Nucleus accumbens (tissue), 56 donors: Measurements from ENCODE around the gene MRGPRD.
A peak's percentile ranks its signal among the peaks of the same experiment; 100 is the strongest.

ENCODE experiments used
- DNase-seq, 56 donors: peaks; one replicate each; lab custom pipeline; 2025; lab: John Stamatoyannopoulos, UW

MRGPRD gene

DNA sequence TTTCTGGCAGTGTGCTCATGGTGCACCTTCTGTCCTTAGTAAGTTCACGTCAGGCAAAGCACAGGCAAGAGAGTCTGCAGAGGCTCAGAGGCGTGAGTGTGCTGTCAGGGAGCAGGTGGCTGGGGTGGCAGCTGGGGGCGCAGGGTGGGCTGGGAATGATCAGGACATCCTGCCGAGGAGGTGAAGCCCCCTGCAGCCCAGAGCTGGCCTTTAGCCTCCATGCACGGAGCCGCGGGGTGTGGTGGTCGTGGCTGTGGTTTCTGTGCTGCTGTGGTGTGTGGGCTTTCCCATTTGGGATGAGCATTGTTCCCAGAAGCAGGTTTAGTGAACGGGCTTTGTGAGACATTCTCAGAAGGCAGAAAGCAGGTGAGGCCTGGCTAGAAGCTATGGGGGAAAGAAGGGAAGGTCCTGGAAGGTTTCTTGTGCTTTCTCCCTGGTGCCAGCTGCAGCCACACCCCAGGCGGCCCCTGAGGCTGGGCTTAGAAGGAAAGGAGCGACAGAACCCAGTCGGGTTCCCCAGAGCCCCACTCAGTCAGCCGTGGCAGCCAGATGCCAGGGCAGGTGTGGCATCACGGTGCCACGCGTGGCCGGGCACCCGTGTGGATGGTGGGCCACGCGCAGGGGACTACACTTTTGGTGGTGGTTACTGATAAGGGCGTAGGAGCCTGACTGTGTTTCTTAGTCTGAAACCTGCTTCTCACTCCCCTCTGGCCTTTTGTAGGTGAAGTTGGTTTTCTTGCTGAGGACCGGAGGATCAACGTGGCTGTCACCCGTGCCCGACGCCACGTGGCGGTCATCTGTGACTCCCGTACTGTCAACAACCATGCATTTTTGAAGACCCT, 45.0 kb downstream of the MRGPRD start:
- DNase-seq = no peak

DNA sequence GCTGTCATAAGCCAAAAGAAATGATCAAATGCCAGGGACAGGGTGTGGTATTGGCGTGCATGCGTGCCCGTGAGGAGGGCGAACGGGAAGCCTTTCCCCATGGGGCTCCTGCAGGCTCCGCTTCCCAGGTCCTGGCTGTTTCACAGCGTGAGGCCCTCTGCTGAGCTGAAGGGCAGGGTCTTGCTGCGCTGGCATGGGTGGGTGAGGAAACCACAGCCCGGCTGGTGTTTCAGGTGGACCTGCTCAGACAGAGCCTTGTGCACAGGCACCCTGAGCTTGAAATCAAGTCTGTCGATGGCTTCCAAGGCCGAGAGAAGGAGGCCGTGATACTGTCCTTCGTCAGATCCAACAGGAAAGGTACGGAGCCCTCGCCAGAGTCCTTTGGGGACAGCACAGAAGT, 45.7 kb downstream of the MRGPRD start:
- no peak for DNase-seq

DNA sequence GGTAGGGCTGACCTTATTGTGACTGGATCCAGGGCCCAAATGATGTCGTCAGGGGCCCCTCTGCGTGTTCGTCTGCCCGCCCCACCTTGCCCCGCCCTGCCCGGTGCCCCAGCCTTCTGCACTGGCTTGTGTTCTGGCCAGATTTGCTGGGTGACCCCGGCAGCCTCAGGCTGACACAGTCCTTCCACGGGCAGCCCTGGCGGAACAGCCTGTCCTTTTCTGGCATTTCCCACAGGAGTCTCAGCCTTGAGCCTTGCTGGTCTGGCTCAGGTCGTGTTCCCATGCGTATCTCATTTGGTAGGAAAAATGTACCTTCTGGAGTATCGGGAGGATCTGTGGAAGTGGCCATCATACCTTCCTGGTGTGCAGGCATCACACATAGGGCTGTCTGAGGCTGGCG, 46.1 kb downstream of the MRGPRD start:
- no peak for DNase-seq

DNA sequence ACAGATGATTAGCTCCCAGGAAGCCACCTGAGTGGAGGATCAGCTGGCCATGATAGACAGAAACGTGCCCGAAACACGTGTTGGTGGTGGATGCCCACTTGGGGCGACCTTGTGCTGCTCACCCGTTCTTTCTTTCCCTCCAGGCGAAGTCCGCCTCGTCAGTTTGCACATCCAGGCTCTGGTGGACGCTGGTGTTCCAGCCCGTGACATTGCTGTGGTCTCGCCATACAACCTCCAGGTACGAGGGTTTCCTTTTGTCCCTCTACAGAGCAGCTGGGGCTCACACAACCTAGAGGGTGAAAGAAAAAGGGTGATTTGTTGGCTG, 46.5 kb downstream of the MRGPRD start:
- no peak for DNase-seq

DNA sequence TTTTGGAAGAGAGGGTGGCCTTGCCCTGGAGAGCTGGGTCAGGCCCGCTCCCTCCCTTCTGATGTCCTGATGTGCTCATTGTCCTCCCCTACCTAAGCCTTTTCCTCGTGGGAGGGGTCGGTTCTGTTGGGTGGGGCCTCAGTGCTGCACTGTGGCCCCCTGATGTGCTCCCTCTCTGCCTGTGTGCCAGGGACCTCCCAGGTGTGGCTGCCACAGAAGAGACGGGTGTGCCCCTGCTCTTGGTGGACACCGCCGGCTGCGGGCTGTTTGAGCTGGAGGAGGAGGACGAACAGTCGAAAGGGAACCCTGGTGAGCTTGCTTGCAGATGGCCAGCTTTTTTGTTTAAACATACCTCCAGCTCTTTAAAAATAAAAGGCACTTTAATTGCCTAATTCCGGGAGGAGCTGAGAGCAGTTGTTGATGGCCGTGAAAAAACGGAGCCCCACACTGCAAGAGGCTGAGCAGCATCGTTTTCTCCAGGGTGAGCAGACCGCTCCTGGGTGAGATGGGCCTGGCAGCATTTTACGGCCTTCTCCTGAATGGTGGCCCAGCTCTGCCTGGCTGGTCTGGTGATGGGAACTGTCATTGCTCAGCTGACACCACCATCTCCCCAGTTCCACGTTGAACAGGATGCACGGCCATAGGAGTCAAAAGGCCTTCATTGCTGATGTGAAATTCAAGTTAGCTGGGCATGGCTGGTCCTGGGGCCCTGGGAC, 47.0 kb downstream of the MRGPRD start:
- DNase-seq = no peak

DNA sequence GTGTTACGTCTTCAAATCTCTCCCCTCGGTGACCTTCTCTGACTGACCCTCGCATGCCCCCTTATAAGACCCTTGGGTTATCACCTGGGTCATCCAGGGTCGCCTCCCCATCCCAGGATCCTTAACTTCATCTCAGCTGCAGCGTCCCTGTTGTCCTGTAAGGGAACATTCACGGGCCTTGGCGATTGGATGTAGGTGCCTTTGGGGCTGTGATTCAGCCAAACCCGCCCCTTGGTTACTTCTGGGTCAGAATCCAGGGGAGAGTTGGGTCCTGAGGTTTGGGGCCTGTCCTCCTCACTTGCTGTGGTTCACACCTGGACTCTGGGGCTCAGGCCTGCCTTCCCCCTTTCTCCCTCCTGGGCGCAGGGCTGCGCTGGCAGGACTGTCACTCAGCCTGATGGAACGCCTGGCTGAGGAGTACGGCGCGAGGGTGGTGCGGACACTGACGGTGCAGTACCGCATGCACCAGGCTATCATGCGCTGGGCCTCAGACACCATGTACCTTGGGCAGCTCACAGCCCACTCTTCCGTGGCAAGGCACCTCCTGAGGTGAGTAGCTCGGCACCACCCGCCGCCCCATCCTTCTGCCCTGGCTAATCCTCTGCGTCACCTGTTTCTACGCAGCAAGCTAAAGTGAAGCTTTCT, 47.7 kb downstream of the MRGPRD start:
- DNase-seq = no peak

DNA sequence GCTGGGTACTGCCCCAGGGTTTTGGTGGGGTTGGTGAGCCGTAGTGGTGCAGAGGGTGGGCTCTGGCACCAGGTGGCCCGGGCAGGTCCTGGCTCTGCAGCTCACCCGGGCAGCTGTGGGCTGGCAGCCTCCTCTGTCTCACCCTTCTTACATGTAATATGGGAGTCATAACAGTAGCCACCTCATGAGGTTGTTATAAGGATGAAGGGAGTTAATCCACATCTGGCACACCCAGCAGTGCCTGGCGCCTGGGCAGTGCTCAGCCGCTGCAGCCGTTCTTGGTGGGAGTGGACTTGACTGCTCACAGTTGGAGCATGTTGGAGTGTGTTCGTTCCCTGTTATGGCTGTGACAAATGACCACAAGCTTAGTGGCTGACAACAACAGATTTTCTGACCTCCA, 48.4 kb downstream of the MRGPRD start:
- no peak for DNase-seq

DNA sequence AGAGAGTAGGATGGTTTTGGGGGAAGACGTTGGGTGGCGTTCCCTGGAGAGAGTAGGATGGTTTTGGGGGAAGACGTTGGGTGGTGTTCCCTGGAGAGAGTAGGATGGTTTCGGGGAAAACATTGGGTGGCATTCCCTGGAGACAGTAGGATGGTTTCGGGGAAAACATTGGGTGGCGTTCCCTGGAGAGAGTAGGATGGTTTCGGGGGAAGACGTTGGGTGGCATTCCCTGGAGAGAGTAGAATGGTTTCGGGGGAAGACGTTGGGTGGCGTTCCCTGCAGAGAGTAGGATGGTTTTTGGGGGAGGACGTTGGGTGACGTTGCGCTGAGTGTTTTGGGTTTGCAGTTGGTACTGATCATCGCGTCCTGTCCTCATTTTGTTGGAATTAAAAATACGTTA, 48.9 kb downstream of the MRGPRD start:
- DNase-seq = peak in 1 of 56 donors; percentile 3

DNA sequence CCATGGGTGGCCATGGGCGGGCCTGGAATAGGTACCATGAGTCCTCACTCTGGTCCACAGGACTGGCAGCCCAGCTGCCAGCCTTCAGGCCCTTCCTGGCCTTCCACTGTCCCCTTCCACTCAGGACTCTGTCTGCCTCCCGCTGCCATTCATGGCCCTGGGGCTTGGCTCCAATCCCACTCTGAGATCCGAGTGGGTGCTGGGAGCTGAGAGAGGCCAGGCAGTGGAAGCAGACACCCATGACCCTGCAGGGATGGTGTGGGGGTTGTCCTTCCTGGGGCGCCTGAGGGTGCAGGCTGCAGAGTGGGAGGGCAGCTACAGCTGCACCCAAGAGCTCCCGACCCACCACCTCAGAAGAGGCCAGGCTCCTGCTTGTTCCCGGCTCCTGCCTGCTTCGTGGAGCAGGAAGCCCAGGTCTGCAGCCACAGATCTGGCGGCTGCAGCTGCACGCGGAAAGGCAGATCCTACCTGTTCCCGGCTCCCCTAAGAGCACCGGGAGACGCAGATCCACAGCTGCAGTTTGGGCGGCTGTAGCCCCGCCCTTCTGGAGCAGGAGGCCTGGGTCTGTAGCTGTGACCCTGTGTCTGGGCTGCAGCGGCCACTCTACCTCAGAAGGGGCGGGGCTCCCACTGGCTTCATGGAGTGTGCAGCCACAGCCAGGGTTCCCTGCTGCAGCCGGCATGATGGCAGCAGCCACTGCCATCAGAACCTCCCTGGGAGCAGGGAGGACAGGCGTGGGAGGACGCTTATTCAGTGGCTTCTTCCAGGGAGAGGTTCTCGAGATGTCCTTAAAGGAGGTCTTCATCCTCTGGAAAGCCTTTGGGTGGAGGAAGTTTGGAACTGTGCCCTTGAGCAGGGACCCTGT, 49.6 kb downstream of the MRGPRD start:
- DNase-seq = peak in 1 of 56 donors; percentile 4
